IMR-90 (cell line): ENCODE measurements around the gene FGR.

ENCODE experiments used
- POLR2A ChIP-seq: IDR thresholded peaks from 2 replicates; pipeline ENCODE4 v1.6.1; 2012; ENCODE audit warnings: mild to moderate bottlenecking, low read depth, low read length
- TF ChIP-seq, protein P1 (sequence below): conservative IDR thresholded peaks from 2 replicates; pipeline ENCODE4 v1.5.1; 2012; ENCODE audit warnings: mild to moderate bottlenecking, low read depth, low read length, improper control_type of control experiment
- TF ChIP-seq, protein P2 (sequence below): fragments of 150-350 bp; IDR thresholded peaks from 2 replicates; pipeline ENCODE4 v1.6.1; 2016; ENCODE audit warnings: low read depth, mild to moderate bottlenecking, low read length, moderate library complexity, borderline replicate concordance
- TF ChIP-seq, protein P3 (sequence below): fragments of 150-350 bp; IDR thresholded peaks from 2 replicates; pipeline ENCODE4 v1.6.1; 2017; ENCODE audit warnings: mild to moderate bottlenecking, antibody characterized with exemption, low read length, low read depth

GRCh38 chr1:27634985-27635367 is at the start of gene FGR:
- TF ChIP-seq POLR2A, result no peak
- TF ChIP-seq, protein P1, sequence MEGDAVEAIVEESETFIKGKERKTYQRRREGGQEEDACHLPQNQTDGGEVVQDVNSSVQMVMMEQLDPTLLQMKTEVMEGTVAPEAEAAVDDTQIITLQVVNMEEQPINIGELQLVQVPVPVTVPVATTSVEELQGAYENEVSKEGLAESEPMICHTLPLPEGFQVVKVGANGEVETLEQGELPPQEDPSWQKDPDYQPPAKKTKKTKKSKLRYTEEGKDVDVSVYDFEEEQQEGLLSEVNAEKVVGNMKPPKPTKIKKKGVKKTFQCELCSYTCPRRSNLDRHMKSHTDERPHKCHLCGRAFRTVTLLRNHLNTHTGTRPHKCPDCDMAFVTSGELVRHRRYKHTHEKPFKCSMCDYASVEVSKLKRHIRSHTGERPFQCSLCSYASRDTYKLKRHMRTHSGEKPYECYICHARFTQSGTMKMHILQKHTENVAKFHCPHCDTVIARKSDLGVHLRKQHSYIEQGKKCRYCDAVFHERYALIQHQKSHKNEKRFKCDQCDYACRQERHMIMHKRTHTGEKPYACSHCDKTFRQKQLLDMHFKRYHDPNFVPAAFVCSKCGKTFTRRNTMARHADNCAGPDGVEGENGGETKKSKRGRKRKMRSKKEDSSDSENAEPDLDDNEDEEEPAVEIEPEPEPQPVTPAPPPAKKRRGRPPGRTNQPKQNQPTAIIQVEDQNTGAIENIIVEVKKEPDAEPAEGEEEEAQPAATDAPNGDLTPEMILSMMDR, result no peak
- TF ChIP-seq, protein P2, sequence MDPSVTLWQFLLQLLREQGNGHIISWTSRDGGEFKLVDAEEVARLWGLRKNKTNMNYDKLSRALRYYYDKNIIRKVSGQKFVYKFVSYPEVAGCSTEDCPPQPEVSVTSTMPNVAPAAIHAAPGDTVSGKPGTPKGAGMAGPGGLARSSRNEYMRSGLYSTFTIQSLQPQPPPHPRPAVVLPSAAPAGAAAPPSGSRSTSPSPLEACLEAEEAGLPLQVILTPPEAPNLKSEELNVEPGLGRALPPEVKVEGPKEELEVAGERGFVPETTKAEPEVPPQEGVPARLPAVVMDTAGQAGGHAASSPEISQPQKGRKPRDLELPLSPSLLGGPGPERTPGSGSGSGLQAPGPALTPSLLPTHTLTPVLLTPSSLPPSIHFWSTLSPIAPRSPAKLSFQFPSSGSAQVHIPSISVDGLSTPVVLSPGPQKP, result no peak
- TF ChIP-seq, protein P3, sequence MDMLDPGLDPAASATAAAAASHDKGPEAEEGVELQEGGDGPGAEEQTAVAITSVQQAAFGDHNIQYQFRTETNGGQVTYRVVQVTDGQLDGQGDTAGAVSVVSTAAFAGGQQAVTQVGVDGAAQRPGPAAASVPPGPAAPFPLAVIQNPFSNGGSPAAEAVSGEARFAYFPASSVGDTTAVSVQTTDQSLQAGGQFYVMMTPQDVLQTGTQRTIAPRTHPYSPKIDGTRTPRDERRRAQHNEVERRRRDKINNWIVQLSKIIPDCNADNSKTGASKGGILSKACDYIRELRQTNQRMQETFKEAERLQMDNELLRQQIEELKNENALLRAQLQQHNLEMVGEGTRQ, result no peak
